ENCODE data around the gene TMEM181.

- TF ChIP-seq, protein P1, sequence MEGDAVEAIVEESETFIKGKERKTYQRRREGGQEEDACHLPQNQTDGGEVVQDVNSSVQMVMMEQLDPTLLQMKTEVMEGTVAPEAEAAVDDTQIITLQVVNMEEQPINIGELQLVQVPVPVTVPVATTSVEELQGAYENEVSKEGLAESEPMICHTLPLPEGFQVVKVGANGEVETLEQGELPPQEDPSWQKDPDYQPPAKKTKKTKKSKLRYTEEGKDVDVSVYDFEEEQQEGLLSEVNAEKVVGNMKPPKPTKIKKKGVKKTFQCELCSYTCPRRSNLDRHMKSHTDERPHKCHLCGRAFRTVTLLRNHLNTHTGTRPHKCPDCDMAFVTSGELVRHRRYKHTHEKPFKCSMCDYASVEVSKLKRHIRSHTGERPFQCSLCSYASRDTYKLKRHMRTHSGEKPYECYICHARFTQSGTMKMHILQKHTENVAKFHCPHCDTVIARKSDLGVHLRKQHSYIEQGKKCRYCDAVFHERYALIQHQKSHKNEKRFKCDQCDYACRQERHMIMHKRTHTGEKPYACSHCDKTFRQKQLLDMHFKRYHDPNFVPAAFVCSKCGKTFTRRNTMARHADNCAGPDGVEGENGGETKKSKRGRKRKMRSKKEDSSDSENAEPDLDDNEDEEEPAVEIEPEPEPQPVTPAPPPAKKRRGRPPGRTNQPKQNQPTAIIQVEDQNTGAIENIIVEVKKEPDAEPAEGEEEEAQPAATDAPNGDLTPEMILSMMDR (IDR thresholded peaks at IDR 0.05), result no peak
- no peak for TF ChIP-seq POLR2AphosphoS5 (IDR thresholded peaks at IDR 0.05; ENCODE audit: insufficient read depth in 1 of 2, low read depth in 1 of 2)
Observed at GRCh38 chr6:158529629-158530028, 30.3 kb upstream of the TMEM181 start.

Measured in vagina (tissue), 2 donors.